WTC11 (cell line): ENCODE results near the gene CNTNAP5.

ENCODE experiments used
- ZNF263 ChIP-seq: sonication (generic); formaldehyde crosslinking; IDR thresholded peaks from 2 replicates; pipeline ENCODE4 v1.8.1; 2022; ENCODE audit warnings: low read depth, mild to moderate bottlenecking, moderate library complexity, missing genetic modification reagents
- TF ChIP-seq, protein P1 (sequence below): fragments of 200-600 bp; IDR thresholded peaks from 2 replicates; pipeline ENCODE4 v1.8.0; 2022; ENCODE audit warnings: antibody characterized with exemption
- TF ChIP-seq, protein P2 (sequence below): sonication (generic); formaldehyde crosslinking; IDR thresholded peaks from 2 replicates; pipeline ENCODE4 v1.8.1; 2023; ENCODE audit warnings: mild to moderate bottlenecking, missing genetic modification reagents, moderate library complexity

DNA sequence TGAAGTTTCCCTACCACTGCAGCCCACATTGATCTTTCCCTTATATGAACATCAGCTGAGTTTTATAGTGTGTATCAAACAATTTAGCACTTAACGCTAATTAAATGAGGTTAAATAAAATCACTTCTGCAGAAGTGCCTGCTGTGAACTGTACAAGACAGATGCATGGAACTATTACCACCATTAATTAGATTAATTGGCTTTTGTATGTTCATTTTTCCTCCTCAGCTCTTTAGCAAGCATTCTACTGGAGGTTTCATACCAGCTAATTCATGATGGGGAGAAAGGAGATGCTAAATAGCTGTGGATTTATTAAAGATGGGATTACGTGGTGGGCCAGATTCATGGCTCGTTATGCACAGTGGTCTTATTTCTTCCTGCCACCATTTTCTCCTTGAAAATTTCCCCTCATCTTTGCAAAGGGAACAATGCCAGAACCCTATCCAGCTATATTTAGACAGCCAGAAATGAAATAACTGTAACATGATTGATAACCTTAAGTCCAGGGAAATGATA lies 96.7 kb downstream of the CNTNAP5 start:
- TF ChIP-seq ZNF263 (CRISPR knock-in tag): no peak
- TF ChIP-seq, protein P1, sequence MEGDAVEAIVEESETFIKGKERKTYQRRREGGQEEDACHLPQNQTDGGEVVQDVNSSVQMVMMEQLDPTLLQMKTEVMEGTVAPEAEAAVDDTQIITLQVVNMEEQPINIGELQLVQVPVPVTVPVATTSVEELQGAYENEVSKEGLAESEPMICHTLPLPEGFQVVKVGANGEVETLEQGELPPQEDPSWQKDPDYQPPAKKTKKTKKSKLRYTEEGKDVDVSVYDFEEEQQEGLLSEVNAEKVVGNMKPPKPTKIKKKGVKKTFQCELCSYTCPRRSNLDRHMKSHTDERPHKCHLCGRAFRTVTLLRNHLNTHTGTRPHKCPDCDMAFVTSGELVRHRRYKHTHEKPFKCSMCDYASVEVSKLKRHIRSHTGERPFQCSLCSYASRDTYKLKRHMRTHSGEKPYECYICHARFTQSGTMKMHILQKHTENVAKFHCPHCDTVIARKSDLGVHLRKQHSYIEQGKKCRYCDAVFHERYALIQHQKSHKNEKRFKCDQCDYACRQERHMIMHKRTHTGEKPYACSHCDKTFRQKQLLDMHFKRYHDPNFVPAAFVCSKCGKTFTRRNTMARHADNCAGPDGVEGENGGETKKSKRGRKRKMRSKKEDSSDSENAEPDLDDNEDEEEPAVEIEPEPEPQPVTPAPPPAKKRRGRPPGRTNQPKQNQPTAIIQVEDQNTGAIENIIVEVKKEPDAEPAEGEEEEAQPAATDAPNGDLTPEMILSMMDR: no peak
- TF ChIP-seq, protein P2, sequence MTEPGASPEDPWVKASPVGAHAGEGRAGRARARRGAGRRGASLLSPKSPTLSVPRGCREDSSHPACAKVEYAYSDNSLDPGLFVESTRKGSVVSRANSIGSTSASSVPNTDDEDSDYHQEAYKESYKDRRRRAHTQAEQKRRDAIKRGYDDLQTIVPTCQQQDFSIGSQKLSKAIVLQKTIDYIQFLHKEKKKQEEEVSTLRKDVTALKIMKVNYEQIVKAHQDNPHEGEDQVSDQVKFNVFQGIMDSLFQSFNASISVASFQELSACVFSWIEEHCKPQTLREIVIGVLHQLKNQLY: no peak
